Mucosa of gallbladder (tissue), 1 donor: ENCODE measurements around the gene SEC14L3. TPM values are rescaled to one million over a fixed set of nuclear protein-coding genes. Genes with fewer than 3 reads are reported as not detected.

Experiments
- DNase-seq: peaks from one replicate; pipeline ENCODE4 v3.0.0-alpha.2; 2020; ENCODE audit warnings: low spot score
- total RNA-seq: library from RNA; stranded (reverse); gene quantifications from one replicate; pipeline ENCODE4 v1.2.1, GENCODE V29; 2021
- donor health status: DM: no; HTN: no; CAD: no.

The SEC14L3 gene
- total RNA-seq, 1 donor from 2014 or later: not detected

- peak; percentile 46 for DNase-seq
Observed at GRCh38 chr22:30444632-30445437, 27.0 kb downstream of the SEC14L3 start.

DNA sequence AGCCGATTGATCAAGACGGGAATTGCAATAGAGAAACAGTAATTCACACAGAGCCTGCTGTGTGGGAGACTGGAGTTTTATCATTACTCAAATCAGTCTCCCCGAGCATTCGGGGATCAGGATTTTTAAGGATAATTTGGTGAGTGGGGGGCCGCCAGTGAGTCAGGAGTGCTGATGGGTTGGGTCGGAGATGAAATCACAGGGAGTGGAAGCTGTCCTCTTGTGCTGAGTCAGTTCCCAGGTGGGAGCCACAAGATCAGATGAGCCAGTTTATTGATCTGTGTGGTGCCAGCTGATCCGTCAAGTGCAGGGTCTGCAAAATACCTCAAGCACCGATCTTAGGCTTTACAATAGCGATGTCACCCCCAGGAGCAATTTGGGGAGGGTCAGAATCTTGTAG, 30.7 kb downstream of the SEC14L3 start:
- DNase-seq: no peak

GRCh38 chr22:30439836-30440235, 32.0 kb downstream of the SEC14L3 start:
- no peak for DNase-seq

DNA sequence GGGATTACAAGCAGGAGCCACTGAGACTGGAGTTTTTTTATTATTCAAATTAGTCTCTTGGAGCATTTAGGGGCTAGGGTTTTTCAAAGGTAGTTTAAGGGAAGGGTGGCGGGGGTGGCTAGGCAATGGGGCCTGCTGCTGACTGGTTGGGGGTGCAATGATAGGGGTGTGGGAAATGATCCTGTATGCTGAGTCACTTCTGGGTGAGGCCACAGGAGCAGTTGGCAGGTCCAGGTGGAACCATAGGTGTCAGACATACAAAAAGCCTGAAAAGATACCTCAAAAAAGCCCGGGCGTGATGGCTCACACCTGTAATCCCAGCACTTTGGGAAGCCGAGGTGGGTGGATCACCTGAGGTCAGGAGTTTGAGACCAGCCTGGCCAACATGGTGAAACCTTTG, 32.6 kb downstream of the SEC14L3 start:
- DNase-seq: no peak

DNA sequence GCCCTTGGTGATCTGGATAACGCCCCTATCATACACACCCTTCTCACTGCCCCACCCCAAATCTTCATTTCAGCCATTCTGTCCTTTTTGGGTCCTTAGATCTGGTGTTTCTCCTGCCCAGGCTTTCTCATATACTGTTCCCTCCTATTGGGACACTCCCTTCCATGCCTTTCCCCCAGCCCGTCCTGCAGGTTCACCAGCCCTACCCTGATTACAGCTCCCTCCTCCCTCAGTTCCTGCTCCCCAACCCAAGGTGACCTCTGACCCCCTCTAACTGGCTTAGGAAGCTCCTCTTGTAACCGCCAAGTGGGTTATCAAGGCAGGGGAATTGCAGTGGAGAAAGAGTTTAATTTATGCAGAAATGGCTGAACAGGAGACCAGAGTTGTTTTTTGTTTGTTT, 33.3 kb downstream of the SEC14L3 start:
- DNase-seq: no peak

DNA sequence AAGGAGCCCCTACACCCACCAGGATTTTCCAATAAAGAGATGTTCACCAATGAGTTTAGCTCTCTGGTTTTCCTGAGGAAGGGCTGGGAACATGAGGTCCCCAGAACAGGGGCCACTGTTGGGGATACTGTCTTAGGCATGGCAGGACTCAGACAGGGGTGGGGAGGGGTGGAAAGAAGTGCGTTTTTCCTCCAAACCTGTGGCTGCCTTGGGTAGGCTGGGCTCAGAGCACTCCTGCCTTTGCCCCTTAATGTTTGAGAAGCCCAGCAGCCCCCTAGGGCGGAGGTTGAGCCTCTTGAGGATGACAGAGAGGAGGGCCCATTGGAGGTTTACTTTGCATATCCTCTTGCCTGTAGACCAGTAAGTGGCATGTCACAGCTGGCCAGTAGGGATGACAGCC, 35.6 kb downstream of the SEC14L3 start:
- DNase-seq: no peak

DNA sequence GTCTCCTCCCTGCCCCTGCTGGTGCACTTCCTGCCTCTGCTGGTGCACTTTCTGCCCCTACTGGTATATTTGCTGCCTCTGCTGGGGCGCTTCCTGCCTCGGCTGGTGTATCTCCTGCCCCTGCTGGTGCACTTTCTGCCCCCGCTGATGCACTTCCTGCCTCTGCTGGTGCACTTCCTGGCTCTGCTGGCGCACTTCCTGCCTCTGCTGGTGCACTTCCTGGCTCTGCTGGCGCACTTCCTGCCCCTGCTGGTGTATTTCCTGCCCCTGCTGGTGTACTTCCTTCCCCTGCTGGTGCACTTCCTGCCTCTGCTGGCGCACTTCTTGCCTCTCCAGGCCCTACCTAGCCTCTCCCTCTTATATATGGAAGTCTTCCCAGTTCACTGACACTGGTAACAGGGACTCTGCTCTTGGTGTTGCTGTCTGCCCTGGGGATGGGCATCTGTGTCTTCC, 36.1 kb downstream of the SEC14L3 start:
- peak; percentile 65 for DNase-seq

DNA sequence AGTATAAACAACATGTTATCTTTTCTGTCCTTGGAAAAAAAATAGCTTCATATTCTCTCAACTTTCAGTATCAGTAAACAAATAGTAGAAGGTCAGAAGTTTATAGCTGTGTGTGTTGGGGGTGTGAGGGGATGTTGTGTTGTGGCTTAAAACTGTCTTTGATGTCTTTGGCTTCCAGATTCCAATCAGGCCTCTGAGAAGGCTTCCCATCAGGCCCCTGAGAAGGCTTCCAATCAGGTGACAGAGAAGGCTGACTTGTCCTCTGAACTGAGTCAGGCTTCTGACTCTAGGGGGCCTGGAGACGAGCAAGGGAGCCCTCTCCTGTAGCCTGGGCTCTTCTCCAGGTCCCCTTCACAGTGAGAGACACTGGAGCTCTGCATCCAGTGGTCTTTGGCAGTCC, 37.0 kb downstream of the SEC14L3 start:
- DNase-seq: no peak

DNA sequence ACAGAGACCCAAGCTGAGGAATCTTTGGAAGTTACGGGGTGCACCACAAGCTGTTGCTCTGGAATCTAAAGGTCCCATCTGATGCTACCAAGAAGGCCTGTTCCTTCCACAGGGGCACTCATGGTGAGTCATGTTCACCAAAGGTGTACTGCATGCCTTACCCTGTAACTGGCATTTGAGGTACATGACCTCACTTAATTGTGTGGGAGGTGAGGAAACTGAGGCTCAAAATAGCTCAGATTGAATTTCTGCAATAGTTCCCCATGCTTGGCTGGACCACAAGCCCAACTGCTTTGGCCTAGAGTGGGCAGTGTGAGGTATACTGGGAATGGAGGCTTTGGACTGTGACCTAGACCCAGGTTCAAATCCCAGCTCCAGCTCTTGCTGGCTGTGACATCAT, 38.0 kb downstream of the SEC14L3 start:
- no peak for DNase-seq

- no peak for DNase-seq
Observed at GRCh38 chr22:30433227-30433626, 38.6 kb downstream of the SEC14L3 start.

GRCh38 chr22:30432520-30432919, 39.3 kb downstream of the SEC14L3 start:
- DNase-seq: no peak

DNA sequence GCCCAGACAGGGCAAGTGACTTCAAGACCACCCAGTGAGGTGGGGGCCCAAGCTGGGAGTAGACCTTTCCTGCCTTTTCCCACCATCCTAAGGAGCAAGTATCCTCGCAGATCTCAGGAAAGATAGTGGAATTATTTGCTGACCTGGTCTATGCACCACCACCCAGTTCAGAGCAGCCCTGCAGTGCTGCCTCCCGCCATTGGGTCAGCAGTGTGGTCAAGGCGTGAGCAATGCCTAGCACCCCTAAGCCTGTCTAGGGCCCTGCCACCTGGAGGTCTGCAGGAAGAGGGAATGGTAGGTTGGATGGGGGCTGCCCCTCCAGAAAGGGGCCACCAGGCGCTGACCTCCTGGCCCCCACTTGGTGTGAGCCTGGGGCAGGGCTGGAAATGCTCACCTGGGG, 39.7 kb downstream of the SEC14L3 start:
- no peak for DNase-seq

DNA sequence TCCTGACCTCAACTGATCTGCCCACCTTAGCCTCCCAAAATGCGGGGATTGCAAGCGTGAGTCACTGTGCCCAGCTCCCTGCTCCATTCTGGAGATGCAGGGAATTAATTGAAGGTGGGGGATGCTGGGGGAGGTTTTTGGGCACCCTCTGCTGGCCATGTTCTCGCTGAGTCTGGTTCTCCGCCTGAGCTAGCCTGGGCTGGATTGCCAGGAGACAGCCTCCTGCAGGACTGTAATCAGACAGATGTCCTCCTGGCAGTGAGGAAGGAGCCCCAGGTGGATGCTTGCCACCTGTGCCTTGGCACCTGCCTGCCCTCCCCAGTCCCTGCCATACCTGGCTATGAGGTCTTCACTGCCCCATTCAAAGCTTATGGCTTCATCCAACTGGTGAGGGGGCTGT, 40.9 kb downstream of the SEC14L3 start:
- no peak for DNase-seq

DNA sequence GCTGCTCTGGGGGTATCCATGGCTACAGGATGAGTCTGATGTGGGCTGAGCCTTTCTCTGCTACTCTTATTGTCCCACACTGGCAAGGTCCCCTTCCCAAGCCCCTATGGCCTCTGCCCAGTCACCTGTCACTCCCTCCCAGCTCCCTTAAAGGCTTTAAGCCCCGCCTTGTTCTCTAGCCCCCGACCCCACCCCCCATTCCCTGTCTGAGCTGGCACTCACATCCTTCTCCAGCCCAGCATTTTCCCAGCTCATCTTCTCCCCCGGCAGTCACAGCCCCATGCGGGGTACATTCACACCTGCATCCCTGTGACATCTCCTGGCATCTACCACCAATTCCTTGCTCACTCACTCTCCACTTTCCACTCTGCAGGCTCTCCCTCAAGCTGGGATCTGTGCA, 41.9 kb downstream of the SEC14L3 start:
- no peak for DNase-seq

DNA sequence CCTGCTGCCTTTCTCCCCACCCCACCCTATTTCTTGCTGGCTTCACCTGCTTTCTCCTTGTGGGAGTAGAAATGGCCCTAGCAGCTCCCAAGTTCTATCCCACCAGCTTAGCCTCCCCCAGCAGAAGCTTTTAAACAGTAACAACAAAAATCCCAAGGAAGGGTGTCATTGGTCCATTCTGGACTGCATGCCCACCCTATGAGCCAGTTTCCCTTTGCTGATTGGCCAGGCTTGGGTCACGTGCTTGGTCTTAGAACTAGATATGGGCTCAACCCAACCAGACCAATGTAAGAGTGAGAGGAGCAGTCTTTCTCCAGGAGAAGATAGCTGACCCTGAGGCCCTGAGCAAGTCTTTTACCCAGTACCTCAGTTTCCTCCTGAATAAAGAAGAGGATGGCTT, 43.9 kb downstream of the SEC14L3 start:
- DNase-seq: no peak

DNA sequence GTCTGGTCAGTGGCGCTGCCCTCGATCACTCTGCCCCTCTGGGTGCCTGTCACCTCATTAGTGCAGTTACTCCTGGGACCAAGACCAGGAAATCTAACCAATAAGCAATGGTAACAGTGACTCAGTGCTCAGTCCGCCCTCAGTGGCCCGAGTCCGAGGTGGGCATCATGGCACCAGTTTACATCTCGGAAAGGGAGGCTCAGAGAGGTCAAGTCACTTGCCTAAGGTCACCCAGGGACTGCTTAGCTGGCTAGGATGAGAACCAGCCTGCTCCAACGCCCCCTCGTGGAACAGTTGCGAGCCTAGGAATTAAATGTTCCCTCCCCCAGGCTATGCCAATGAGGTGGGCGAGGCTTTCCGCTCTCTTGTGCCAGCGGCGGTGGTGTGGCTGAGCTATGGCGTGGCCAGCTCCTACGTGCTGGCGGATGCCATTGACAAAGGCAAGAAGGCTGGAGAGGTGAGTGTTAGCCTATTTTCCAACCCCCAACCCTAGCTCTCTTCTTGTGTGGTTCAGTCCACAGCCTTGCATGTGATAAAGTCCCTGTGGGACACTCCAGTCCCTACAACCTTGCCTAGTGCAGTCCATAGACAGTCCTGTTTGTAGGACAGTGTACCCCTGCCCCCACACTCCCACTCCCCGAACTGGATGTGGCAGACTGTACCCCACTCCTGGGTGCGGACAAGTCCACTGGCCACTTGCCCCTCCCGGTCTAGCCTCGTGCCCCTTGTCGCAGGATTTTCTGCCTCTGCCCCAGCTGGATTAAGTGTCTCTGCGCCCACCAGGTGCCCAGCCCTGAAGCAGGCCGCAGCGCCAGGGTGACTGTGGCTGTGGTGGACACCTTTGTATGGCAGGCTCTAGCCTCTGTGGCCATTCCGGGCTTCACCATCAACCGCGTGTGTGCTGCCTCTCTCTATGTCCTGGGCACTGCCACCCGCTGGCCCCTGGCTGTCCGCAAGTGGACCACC, 45.1 kb downstream of the SEC14L3 start:
- peak; percentile 90 for DNase-seq

DNA sequence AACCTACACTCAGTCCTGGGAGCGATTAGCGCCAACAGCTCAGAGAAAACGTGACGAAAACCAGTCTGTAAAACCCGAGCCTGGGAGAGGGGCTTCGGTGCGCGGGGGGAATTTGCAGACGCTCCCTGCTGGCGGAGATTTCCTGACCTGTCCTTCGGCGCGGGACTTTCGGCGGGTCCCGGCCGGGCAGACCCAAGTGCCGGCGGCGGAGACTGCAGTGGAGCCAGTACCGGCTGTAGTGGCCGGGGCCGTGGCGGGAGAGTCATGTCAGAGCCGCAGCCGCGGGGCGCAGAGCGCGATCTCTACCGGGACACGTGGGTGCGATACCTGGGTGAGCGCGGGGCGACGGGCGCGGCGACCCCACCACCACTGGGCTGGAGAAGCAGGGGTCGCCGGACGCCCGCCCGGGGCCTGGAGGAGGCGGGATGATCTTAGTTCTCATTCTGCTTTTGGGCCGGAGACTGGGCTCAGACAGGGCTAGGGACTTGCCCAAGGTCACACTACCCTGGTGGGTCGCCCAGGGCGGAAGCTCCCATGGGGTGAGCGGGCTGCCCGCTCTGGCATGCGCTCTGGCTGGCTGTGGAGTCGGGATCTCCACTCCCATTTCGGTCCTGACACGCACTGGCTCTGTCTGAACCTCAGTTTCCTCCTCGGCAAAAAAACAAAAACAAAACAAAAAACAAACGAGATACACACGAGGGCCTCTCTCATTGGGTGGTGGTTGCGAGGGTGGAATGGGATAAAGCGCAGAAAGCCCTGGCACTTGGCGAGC, 46.0 kb downstream of the SEC14L3 start, which contains the start of gene MTFP1:
Gene MTFP1, plus strand, starts transcription at position 153 of the 772 bp plus-strand sequence. Its CDS starts 112 bp downstream, at position 265.
- peak; percentile 40 for DNase-seq

GRCh38 chr22:30425327-30425615, 46.5 kb downstream of the SEC14L3 start:
- DNase-seq: no peak

- DNase-seq: no peak
Observed at GRCh38 chr22:30424534-30425326, 47.1 kb downstream of the SEC14L3 start.

DNA sequence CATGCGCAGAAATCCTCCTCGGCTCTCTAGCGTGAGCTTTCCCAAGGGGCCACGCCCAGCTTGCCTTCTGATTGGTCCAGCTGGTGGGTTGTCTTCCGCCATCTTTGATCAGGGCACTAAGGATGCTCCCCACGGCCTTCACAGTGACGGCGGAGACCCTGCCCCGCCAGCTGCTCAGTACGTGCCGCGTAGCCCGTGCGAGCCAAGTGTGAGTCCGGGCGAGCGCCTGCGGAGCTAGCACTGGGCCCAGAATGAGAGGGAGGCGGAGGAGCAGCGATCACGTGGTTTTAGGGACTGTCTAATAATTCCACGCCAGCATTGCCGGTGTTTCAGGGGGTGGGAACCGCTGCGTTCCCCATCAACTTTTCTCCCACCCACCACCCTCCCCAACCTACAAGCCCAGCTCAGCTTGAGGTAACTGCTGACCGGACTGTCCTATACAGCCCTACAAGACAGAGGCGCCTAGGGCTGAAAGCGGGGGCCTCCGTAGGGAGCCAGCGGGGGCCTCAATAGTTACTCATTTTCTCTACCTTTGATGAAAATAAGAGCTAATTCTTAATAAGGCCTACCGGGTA, 47.8 kb downstream of the SEC14L3 start:
- DNase-seq: peak; percentile 100
